GM13977 (cell line): ENCODE results near the gene MTMR1.

Source experiments
- DNase-seq: peaks from one replicate; pipeline ENCODE4 v3.0.0; 2012; ENCODE audit warnings: low spot score
- CTCF ChIP-seq: IDR thresholded peaks from 2 replicates; pipeline ENCODE4 v1.5.1; 2012; ENCODE audit warnings: mild to moderate bottlenecking, control low read depth; ENCODE audit not compliant: insufficient read depth; ENCODE audit errors: extremely low read depth, missing control alignments
- in situ Hi-C: fragments of 300-500 bp; cut with MboI; formaldehyde crosslinking; loops from one replicate; pipeline ENCODE4 v1.12.0; 2022; ENCODE audit warnings: low sequenced_read_pairs, low pct_unique_long_range_greater_than_20kb, mixed read lengths, inconsistent platforms; ENCODE audit not compliant: unreplicated experiment

MTMR1 gene

DNA sequence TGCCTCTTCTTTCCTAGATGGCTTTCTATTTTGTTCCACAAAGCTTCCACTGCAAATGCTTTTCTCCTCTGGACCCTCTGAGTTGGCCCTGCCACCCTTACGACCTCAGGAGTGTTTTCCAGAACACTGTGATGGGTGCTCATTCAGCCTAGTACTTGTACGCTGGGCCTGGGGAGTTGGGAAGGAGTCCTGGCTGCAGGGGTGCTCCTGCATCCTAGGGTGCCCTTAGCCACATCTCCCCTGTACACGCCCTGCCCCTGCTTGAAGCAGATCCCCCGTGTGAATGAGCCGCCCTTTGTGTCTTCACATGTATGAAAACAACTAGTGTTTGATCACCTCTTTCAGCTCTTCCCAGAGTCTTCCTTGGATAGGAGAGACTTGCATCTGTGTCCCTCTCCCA, 64.2 kb downstream of the MTMR1 start:
- in situ Hi-C loops: no loop called here
- no peak for DNase-seq
- TF ChIP-seq CTCF: no peak

DNA sequence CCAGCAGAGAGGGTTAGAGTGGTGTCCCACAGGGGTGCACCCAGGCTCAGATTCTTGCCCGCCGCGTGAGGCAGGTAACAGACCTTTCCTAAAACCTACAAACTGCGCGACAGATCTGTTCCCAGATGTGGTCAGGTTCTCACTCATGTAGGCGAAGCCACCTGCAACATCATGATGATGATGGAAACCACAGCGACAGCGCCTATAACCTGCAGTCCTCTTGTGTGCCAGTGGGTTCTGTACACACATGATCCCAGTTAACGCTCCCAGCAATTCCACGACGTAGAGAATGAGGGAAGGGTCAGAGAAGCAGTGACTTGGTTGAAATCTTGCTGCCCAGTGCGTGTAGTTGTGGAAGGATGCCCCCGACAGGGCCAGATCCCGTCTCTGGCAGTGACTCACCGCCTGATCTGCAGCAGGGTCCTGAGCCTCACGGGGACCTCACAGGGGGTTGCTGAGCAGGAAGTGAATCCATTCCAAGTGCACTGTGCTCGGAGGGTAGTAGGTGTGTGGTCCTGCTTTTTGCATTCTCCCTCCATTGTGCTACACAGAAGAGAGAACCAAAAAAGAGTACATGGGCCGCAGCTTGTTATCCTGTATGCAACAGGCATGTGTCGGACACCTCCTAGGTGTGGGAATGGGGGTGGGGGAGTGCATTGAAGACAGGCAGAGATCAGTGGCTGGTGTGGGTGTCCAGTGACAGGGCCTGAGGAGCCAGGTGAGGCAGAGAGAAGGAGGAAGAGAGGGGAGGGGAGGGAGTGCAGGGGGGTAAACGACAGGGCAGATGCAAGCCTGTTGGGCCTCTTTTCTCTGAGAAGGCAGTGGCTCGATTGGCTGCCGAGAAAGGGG, 66.6 kb downstream of the MTMR1 start:
- in situ Hi-C loops: no loop called here
- no peak for TF ChIP-seq CTCF
- no peak for DNase-seq

DNA sequence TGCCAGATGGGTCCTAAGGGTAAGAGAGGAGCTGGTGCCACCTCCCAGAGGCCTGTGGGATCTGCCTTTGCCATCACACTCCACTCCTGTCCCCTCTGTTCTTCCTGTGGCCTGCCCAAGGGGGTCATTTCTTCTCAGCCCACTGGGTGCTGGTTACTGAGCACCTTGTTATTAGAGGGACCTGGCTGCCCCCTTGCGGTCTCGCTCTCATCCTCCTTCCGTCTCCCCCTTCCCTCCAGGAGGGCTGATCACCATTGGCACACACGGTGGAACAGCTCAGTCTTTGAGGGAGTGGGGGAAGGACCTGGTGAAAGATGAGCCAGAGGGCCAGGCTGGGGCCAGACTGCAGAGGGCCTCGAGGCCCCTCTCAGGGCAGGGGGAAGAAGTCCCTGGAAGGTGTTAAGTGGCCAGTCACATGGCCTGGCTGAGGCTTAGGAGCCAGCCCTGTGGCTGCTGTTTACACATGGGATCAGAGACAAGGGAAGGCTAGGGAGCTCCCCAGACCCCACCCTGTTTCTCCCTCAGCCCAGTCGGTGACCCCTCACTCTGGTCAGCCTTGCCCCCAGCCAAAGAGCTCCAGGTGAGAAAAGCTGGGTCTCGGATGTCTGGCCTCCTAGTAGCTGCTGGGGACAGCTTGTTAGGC, 68.1 kb downstream of the MTMR1 start:
- in situ Hi-C loops: no loop called here
- DNase-seq: no peak
- no peak for TF ChIP-seq CTCF

GRCh38 chrX:150761819-150762216, 68.6 kb downstream of the MTMR1 start:
- in situ Hi-C loops: no loop called here
- DNase-seq: no peak
- TF ChIP-seq CTCF: no peak

GRCh38 chrX:150762258-150763165, 69.3 kb downstream of the MTMR1 start:
- no peak for TF ChIP-seq CTCF
- no peak for DNase-seq
- in situ Hi-C loops: no loop called here

DNA sequence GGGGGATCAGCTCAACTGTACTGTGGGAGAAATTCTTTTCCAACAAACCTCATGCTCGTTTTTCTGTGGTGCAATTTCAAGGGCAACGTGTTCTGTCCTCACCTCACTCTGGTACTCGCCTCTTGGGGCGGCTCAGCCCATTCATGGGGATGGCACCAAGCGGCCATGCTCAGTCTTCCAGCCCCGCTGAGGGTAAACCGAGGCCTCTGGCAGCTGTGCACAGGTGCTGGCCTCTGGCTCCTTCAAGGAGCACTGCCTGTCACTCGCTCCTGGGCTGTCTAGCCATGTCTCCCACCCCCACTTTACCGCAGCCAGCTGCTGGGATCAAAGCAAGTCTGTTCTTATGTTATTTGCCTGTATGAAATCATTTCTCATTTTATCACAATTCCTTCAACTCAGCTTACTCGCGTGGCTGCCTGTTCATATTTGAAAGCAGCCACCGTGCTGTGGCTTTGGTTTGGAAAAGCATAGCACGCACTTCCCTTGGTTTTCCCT, 70.2 kb downstream of the MTMR1 start:
- TF ChIP-seq CTCF: no peak
- DNase-seq: no peak
- in situ Hi-C loops: no loop called here
